LNCAP (cell line): ENCODE data around the gene KRT5.

Experiments used
- TF ChIP-seq, protein P1 (sequence below): fragments of 450-650 bp; IDR thresholded peaks from 2 replicates; pipeline ENCODE4 v1.5.1; 2017; ENCODE audit warnings: mild to moderate bottlenecking

Gene KRT5

DNA sequence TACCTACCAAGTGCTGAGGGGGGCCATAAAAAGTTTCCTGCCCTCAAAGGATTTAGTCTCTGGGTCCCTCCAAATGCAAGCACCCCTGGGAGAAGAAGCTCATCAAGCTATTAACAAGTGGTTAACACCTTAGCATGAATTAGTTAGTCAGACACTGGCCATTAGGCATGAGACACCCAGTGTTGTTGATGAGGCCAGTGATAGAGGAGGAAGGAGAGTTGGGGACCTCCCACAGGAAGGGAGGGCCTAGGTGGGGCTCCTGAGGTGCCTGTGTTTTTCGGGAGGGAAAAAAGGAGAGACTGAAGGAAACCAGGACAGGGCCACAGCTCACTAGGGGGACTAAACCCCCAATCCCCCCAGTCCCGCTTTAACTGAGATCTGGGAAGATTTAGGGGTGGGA is 37.3 kb upstream of the KRT5 start:
- TF ChIP-seq, protein P1, sequence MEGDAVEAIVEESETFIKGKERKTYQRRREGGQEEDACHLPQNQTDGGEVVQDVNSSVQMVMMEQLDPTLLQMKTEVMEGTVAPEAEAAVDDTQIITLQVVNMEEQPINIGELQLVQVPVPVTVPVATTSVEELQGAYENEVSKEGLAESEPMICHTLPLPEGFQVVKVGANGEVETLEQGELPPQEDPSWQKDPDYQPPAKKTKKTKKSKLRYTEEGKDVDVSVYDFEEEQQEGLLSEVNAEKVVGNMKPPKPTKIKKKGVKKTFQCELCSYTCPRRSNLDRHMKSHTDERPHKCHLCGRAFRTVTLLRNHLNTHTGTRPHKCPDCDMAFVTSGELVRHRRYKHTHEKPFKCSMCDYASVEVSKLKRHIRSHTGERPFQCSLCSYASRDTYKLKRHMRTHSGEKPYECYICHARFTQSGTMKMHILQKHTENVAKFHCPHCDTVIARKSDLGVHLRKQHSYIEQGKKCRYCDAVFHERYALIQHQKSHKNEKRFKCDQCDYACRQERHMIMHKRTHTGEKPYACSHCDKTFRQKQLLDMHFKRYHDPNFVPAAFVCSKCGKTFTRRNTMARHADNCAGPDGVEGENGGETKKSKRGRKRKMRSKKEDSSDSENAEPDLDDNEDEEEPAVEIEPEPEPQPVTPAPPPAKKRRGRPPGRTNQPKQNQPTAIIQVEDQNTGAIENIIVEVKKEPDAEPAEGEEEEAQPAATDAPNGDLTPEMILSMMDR, result no peak

DNA sequence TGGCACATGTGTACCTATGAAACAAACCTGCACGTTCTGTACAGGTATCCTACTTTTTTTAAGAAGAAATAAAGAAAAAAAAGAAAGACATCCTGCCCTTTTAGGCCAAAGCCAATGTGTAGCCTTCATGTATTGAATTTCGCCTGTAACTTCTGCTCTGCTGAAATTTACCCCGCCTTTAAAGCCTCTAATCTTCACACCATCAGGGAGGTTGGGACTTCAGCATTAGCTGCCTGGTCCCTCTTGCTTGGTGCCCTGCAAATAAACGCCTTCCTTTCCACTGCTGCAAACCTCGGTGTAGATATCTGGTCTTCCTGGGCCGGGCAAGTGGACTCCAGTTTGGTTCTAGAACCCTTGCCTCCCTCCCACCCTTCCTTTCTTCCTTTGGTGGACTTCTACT is 35.4 kb upstream of the KRT5 start:
- TF ChIP-seq, protein P1, result no peak

DNA sequence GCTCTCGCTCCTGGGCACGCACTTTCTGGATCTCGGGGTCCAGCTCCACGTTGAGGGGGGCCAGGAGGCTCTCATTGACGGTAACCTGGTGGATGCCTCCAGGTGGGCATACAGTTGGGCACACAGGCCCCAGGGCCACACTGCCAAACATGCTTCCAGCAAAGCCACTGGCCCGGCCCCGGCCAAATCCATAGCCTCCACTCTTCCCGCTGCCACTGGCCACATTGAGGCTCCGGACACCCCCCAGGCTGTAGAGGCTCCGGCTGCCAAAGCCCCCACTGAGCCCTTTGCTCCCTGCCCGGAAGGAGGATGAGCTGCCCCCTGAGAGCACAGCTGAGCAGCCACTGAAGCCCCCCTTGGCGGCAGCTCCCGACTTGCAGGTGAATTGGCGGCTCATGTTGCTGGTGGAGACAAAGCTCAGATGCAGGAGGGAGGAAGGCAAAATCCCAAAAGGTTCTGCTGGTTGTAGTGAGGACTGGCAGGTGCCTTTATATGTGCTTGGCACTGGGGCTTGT is 32.5 kb upstream of the KRT5 start, which contains the start of gene KRT71:
KRT71 (minus strand) TSS at position 465 of the 515 bp plus-strand sequence; CDS start at position 397, 68 bp downstream.
- TF ChIP-seq, protein P1, result no peak

DNA sequence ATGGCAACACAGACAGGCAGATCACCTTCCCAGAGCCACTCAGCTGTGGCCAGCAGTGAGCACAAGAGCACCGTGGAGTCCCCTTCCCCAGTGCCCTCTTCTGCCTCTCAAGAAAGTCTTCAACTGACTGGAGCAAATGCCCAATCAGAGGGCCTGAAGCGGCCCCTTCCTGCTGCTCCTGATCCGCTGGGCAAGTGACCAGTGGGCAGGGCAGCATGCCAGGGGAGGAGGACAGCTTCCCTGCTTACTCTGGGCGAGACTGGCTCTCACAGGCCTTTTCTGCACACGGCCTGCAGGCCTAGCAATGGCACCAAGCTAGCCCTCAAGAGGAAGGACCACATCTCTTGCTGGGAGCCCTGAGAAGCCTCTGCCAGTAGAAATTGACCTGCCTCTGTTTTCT is 31.9 kb upstream of the KRT5 start:
- TF ChIP-seq, protein P1, result no peak

DNA sequence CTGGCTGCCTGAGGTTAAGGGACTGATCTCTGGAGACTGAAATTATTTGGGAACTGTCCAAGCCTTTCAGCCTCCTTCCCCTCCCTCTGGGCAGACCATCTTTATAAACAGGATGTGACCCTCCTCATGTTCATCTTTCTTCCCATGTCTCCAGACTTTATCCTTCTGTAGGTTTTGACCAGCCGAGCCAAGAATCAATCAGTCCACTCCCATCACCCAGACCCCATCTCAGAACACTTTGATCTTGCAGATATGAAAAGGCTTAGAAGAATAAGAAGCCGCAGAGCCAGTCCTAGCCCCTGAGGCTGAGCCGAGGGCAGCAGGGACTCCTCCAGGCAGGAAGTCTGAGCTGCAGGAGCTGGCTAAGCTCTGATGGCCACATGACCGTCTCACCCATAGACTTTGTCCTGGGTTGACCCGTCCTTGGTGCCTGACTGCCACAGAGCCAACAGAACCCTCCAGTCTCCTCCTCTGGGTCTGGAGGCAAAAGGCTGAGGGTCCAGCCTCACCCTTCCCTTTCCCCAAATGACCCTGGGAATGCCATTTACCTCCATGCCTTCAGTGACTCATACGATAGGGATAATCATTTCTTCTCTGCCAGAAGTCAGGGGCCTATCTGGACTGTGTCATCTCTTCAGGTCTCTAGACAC is 31.1 kb upstream of the KRT5 start:
- TF ChIP-seq, protein P1, result no peak

DNA sequence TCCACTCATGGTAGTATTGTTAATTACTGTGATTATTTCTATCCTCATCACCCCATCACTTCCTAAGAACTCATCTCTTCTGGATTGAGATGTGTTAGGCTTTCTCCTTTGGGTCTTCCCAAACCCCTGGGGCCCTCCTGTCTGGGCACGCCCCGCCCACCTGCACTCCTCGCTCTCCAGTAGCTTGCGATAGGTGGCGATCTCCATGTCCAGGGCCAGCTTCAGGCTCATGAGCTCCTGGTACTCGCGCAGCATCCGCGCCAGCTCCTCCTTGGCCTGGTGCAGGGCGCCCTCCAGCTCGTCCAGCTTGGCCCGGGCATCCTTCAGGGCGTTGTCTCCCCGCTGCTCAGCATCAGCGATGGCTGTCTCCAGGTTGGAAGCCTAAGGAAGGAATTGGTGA is 25.9 kb upstream of the KRT5 start:
- TF ChIP-seq, protein P1, result no peak

DNA sequence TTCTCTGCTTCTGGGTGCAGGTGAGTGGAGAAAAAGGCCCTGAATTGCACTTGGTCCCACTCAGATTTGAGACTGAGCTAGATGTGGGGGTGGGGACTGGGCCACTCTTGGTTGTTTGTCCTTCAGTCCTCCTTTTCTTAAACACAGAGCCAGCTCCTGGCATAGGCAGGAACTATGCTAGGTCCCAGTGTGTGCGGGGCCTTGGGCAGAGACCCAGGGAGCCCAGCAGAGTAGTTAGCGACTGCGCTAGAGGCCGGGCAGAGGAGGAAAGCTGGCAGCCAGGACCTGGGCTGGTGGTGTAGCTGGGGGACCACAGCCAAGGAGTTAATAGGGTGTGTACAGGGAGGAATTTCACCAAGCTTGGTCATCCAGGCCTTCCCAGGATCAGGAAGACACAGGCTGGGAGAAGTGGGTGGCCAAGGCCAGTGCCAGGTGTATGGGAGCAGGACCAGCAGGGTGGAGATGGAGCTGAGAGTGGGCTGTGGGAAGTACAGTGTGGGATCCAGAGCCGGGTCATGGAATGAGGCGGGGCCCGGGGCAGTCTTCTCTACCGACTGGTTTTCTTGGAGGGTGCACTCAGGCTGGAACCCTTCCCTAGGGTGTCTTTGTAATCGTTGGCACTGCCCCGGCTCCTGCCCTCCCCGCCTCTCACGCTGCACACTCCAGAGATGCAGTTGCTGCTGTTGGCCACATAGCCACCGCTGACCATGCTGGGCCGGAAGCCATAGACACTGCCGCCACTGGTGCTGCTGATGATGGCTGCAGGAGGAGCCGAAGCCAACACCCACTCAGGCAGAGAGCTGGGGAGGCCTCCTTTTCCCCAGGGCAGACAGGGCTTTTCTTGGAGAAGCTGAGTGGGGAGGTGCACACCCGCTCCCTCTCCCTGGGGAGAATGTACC is 24.0 kb upstream of the KRT5 start:
- TF ChIP-seq, protein P1, result no peak
